Activated CD8-positive, alpha-beta T cell treated with anti-CD3 and anti-CD28 coated beads for 36 hours (primary cell): Measurements from ENCODE around the gene ASTN2. TPM values are rescaled to one million over a fixed set of nuclear protein-coding genes. Genes with fewer than 3 reads are reported as not detected.

ENCODE experiments used
- ATAC-seq: fragments of 200-7000 bp; cut with Tn5 transposase; one replicate; pipeline ENCODE4 v1.10.0; 2021; ENCODE audit warnings: mild to moderate bottlenecking, moderate library complexity
- CTCF ChIA-PET: fragments of 350-600 bp; sonication (Branson Sonifier 250); formaldehyde crosslinking; loops from one replicate; lab custom pipeline; 2021; ENCODE audit warnings: antibody characterized with exemption; lab: Charles Lee
- POLR2A ChIA-PET: fragments of 350-600 bp; sonication (Branson Sonifier 250); formaldehyde crosslinking; loops from one replicate; lab custom pipeline; 2021; ENCODE audit warnings: antibody characterized with exemption; lab: Charles Lee
- DNase-seq: peaks from one replicate; pipeline ENCODE4 v3.0.0-alpha.2; 2020
- H3K27ac Mint-ChIP-seq: one replicate; pipeline ENCODE4 v1.8.0; 2021; ENCODE audit warnings: mild to moderate bottlenecking, mixed read lengths
- H3K27me3 Mint-ChIP-seq: one replicate; pipeline ENCODE4 v1.8.0; 2021; ENCODE audit warnings: mixed read lengths
- H3K36me3 Mint-ChIP-seq: one replicate; pipeline ENCODE4 v1.8.0; 2021; ENCODE audit warnings: low read depth, mixed read lengths
- H3K4me1 Mint-ChIP-seq: one replicate; pipeline ENCODE4 v1.8.0; 2021; ENCODE audit warnings: low read depth, mixed read lengths
- H3K4me3 Mint-ChIP-seq: one replicate; pipeline ENCODE4 v1.8.0; 2021; ENCODE audit warnings: mild to moderate bottlenecking, moderate library complexity, mixed read lengths
- H3K9me3 Mint-ChIP-seq: one replicate; pipeline ENCODE4 v1.8.0; 2021; ENCODE audit warnings: mixed read lengths
- intact Hi-C: fragments of 100-400 bp; cut with micrococcal nuclease; formaldehyde crosslinking; loops from one replicate; pipeline ENCODE4 v1.10.0; 2022
- total RNA-seq, 2 experiments: library from RNA; stranded (reverse); gene quantifications; one replicate each; pipeline ENCODE4 v1.2.3, GENCODE V29; 2021
- TF ChIP-seq, protein P1 (sequence below): fragments of 200-600 bp; IDR thresholded peaks from one replicate; pipeline ENCODE4 v1.8.0; 2022; ENCODE audit warnings: antibody characterized with exemption, mild to moderate bottlenecking

Gene ASTN2
- total RNA-seq, 2 experiments from 2014 or later: 5.2 to 5.7 TPM

DNA sequence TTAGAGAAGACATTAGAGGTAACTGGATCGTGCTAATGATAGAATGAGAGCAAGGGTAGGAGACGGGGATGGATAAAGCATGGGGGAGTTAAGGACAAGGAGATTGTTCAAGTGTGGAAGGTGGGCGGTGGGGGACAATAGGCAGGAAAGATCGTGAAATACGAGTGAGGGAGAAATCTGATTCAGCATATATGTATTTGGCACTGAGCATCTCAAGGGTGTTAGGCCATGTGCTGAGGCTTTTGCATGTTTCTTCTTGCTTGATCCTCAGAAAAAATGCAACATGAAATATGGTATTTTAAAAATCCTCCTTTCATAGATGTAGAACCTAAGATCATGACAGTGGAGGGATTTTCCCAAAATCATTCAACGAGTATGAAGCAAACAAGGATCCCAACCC, 1020.8 kb downstream of the ASTN2 start:
- POLR2A ChIA-PET: no interaction called here
- H3K36me3 Mint-ChIP-seq: no peaks in the 10 kb centered on the region
- no peak overlapping the region for H3K27ac Mint-ChIP-seq

DNA sequence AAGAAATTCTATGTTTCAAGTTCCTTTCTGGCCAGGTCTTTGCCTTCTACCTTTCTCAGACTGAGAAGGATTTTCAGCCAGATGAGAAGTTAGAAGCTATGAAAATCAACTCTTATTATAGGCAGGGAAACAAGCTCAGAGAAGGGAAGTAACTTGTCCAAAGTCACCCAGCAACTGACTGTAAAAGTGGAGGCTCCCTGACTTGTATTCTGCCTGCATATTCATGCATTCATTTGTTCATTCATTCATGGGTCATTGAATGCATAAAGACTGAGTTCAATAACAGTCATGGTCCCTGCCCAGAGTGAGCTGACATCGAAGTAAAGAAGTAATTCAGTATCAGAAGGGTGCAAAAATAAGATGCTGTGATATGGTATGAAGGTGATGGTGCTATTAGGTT, 1021.7 kb downstream of the ASTN2 start:
- Mint-ChIP-seq H3K27ac (no peak overlapping the region), H3K4me3 (no peak overlapping the region), H3K4me1 (no peaks in the 10 kb centered on the region), H3K27me3 (no peaks in the 10 kb centered on the region), H3K9me3 (no peaks in the 10 kb centered on the region), H3K36me3 (no peaks in the 10 kb centered on the region)
- TF ChIP-seq, protein P1, sequence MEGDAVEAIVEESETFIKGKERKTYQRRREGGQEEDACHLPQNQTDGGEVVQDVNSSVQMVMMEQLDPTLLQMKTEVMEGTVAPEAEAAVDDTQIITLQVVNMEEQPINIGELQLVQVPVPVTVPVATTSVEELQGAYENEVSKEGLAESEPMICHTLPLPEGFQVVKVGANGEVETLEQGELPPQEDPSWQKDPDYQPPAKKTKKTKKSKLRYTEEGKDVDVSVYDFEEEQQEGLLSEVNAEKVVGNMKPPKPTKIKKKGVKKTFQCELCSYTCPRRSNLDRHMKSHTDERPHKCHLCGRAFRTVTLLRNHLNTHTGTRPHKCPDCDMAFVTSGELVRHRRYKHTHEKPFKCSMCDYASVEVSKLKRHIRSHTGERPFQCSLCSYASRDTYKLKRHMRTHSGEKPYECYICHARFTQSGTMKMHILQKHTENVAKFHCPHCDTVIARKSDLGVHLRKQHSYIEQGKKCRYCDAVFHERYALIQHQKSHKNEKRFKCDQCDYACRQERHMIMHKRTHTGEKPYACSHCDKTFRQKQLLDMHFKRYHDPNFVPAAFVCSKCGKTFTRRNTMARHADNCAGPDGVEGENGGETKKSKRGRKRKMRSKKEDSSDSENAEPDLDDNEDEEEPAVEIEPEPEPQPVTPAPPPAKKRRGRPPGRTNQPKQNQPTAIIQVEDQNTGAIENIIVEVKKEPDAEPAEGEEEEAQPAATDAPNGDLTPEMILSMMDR: no peak
- intact Hi-C loops: no loop called here
- DNase-seq (no peak), ATAC-seq (no peak)
- CTCF ChIA-PET: no interaction called here
- POLR2A ChIA-PET: no interaction called here

More for the DNA sequence above, 1020.8 kb downstream of the ASTN2 start:
- CTCF ChIA-PET: no interaction called here
- ATAC-seq (no peak), DNase-seq (no peak)
- no peak overlapping the region for H3K4me3 Mint-ChIP-seq
- TF ChIP-seq, protein P1: no peak
- no peaks in the 10 kb centered on the region for H3K9me3 Mint-ChIP-seq
- no peaks in the 10 kb centered on the region for H3K27me3 Mint-ChIP-seq
- H3K4me1 Mint-ChIP-seq: no peaks in the 10 kb centered on the region
- intact Hi-C loops: no loop called here

DNA sequence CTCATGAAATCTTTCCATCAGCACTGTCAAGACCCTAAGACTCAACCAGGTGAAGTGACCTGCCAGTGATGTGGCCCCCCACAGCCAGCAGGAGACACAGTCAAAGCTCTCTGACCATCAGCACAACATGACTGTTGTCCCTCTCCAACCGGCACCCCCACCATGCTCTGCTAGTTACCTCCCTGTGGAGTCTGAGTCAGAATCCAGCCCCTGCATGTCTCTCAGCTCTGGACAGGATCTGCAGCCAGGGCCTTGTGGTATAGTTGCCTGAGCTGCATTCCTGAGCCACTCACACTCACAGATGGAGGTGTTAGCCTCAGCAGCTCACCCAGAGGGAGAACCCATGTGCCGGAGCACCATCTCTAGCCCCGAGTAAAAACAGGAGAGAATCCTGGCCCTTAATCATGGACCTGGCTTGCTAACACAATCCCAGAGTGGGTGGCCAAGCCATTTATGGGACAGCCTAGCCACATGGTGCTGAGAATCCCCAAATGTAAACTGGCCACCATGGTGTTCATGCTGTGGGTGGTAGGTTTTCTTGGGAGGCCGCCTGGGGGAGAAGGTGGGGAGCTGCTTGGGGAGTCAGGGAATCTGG, 1023.5 kb downstream of the ASTN2 start:
- H3K9me3 Mint-ChIP-seq: no peaks in the 10 kb centered on the region
- intact Hi-C loops: no loop called here
- no peaks in the 10 kb centered on the region for H3K4me1 Mint-ChIP-seq
- DNase-seq (no peak), ATAC-seq (no peak)
- H3K27ac Mint-ChIP-seq: no peak overlapping the region
- ChIA-PET POLR2A (no interaction called here), CTCF (no interaction called here)
- no peaks in the 10 kb centered on the region for H3K36me3 Mint-ChIP-seq
- H3K4me3 Mint-ChIP-seq: no peak overlapping the region
- no peaks in the 10 kb centered on the region for H3K27me3 Mint-ChIP-seq
- TF ChIP-seq, protein P1: no peak

DNA sequence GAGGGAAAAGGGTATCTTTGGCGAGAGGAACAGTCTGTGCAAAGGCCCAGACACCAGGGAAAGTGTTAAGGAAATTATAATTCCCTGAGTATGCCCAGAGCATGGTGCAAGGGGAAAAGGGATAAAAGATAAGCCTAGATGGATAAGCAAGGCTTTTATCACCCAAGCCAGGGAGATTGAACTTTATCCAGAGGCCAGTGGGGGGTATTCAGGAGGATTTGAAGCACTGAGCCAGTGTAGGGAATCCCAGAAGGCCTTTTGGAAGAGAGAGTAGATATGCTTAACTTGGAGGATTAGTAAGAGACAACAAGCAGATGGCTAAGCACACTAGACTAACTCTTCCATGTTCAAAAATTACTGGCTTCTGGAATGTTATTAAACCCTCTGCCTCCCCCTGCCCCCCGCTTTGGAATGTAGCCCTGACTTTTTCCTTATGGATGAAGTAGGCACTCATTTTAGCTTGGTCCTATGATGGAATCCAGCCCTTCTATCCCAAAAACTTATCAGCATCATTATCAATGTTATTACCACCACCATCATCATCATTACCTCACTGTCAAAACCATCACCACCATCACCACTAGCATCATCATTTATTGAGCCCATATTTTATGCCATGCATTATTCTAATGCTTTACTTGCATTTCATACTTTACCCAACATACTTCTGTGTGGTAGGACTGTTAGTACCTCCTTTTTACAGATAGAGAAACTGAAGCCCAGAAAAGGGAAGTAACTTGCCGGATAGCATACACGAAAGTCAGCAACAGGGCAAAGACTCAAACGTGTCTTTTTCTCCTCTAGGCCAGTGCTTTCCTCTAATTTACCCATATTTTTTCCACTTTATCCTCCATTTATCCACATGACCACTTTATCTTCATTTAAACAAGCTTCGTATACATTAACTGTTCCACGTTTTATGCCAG, 1024.3 kb downstream of the ASTN2 start:
- H3K27ac Mint-ChIP-seq: no peak overlapping the region
- H3K9me3 Mint-ChIP-seq: no peaks in the 10 kb centered on the region
- intact Hi-C loops: no loop called here
- TF ChIP-seq, protein P1: no peak
- no peaks in the 10 kb centered on the region for H3K4me1 Mint-ChIP-seq
- DNase-seq: no peak
- ChIA-PET POLR2A (no interaction called here), CTCF (no interaction called here)
- no peaks in the 10 kb centered on the region for H3K27me3 Mint-ChIP-seq
- no peaks in the 10 kb centered on the region for H3K36me3 Mint-ChIP-seq
- no peak for ATAC-seq
- H3K4me3 Mint-ChIP-seq: no peak overlapping the region
